Activated gamma-delta T cell treated with anti-CD3 and anti-CD28 coated beads, Interleukin-2, amount 50 U/mL, for 16 hours (primary cell): ENCODE data around the gene TBATA.

Experiments used
- DNase-seq: peaks from one replicate; pipeline ENCODE4 v3.0.0-alpha.2; 2020; ENCODE audit warnings: low read depth

The TBATA gene

DNA sequence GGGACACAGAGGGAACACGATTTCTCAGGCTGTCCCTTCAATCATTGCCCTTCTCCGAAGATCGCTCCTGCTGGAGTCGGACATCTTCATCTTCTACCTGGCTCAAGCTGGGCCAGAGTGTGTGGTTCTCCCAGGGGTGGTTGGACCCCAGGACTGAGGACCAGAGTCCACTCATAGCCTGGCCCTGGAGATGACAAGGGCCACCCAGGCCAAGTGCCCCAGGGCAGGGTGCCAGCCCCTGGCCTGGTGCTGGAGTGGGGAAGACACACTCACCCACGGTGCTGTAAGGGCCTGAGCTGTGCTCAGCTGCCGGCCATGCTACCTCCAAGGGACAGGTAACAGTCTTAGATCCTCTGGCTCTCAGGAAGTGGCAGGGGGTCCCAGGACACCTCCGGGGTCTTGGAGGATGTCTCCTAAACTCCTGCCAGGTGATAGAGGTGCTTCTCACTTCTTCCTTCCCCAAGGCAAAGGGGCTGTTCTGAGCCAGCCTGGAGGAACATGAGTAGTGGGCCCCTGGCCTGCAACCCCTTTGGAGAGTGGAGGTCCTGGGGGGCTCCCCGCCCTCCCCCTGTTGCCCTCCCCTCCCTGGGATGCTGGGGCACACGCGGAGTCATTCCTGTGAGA is 23.3 kb downstream of the TBATA start:
- no peak for DNase-seq

DNA sequence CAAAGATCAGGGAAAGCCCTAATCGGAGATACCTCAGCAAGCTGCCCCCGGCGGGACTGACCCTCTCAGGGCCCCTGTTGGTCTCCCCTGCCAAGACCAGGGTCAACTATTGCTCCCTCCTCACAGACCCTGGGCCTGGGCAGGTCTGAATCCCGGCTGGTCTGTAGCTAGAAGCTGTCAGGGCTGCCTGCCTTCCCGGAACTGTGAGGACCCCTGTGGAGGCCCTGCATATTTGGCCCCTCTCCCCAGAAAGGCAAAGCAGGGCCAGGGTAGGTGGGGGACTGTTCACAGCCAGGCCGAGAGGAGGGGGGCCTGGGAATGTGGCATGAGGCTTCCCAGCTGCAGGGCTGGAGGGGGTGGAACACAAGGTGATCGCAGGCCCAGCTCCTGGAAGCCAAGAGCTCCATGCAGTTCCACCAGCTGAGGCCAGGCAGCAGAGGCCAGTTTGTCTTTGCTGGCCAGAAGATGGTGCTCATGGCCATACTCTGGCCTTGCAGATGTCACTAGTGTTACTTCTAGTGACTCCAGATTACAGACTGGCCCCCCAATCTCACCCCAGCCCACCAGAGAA is 24.1 kb downstream of the TBATA start:
- DNase-seq: no peak

GRCh38 chr10:70760271-70760787 is 24.8 kb downstream of the TBATA start:
- no peak for DNase-seq

DNA sequence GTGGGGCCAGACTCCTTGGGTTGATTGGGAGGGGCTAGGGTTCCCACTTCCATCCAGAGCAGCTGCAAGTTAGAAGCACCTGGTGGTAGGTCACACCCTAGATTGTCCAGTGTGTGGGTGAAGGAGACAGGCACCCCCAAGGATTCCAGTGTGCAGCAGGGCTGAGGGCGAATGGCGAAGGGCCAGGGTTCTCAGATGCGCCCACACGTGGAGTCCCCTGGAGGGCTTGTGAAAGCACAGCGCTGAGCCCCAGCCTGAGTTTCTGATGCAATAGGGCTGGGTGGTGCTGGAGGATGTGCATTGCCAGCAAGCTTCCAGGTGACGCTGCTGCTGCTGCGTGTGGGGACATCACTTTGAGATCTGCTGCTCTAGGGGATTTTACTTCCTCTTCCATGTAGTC is 25.4 kb downstream of the TBATA start:
- no peak for DNase-seq

DNA sequence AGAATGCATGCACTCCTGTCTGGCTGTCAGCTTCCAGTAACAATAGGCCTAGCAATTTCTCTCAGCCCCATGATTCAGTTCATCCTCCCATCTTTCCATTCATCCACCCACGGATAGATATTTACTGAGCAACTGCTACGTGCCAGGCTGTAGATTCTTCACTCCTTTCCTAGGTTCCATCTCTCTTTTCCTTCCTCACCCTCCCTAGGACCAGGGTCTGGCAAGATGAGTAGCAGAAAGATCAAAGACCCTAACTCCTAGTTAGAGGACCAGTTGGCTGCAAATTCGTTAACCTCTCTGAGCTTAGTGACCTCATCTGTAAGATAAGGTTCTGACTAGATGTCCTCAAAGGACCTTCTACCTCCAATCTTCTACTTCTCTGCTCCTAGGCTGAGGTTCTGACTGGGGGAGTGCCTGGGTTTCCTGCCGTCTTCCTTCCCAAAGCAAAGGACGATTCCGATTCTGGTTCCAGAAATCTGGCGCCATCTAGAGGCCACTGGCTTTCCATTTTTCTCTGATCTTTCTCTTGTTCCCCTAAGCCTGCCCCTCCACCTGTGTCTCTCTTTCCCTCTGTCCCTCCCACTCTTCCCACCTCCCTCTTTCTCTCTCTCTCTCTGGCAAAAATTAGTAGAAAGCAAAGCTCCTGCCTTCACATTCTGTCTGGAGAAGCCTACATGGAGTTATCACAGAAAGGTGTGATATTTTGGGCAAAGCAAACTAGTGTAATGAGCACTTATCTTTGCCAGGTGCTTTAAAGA is 26.2 kb downstream of the TBATA start:
- peak; percentile 55 for DNase-seq

DNA sequence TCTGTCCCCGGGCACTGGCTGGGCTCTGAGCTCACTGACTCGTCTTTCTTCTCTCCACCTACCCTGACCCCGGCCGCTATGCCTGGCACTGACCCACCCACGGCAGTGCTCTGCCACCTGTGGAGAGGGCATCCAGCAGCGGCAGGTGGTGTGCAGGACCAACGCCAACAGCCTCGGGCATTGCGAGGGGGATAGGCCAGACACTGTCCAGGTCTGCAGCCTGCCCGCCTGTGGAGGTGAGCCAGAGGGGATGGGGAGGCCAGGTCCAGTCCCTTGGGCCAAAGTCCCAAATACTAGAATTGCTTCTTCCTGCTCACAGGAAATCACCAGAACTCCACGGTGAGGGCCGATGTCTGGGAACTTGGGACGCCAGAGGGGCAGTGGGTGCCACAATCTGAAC is 27.3 kb downstream of the TBATA start:
- no peak for DNase-seq

DNA sequence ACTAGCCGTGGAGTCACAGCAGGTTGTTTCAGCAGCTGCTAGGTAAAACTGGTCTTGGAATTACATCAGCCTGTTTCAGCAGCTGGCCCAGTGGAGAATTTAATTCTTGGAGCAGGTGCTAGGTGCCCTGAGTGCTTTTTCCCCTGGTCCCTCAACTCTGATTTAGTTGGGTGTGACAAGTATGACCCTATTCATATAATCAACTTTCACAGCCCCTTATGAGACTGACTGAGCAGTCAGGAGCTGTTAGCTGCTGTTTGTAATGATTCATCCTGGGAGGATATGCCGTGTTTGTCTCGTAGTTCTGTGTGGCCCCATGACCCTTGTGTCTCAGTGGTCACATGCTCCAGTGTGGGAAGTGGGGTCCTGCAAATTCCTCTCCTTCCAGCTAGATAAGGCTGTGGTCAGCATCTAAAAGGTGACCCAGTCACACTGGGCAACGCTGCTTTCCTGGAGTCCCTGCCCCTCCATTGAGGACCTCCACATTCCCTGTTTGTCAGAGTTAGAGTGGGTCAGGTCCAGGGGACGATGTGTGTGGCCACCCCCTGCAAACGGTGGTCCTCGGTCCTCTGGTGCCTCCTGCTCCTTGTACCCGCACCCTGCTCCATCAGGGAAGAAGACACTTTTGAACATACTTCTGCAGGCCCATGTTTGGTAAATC is 28.3 kb downstream of the TBATA start:
- no peak for DNase-seq

DNA sequence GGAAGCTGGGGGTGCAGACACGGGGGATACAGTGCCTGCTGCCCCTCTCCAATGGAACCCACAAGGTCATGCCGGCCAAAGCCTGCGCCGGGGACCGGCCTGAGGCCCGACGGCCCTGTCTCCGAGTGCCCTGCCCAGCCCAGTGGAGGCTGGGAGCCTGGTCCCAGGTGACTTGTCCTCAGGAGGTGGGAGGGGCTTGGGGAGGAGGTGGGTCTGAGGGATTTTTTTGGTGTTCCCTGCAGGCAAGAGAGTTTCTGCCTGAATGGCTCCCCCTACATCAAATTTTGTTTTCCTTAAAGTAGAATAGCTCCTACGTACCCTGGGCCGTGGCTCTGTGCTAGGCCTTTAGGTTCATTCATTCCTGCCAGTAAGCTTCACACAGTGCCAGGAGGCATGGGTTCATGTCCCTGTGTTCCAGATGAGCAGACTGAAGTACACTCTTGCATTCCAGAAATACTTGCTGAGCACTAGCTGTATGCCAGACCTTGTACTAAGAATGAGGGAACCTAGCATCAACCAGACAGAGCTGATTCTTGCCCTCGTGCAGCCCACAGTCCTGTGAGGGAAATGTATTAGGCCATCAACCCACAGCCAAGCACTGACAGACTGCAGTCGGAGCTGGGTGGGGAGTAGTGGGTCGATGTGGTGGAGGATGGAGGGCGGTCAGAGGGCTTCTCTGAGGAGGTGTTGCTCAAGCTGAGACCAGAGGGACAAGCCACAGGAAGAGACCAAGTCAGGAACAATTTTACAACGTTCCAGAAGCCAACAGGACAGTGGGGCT is 31.1 kb downstream of the TBATA start:
- no peak for DNase-seq

- DNase-seq: no peak
Measured at GRCh38 chr10:70753026-70753663, 32.0 kb downstream of the TBATA start.

DNA sequence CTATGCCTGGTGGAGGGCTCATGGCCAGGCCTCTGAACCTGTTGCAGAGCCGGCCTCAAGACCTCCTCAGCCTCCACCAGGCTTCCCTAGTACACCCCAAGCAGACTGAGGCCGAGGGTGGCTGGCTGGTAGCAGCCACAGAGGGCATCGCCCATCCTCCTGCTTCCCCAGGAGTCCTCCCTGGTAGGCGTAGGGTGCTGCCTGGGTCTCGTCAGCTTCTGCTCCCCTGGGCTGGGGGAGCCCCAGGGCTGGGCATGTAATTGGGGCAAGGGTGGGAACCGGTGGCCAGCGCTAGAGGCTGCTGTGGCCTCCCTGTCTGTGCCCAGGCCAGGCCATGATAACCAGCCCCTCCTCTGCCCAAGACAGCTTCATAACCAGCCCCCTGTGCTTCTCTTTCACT is 32.6 kb downstream of the TBATA start:
- no peak for DNase-seq

- DNase-seq: no peak
Measured at GRCh38 chr10:70751991-70752390, 33.2 kb downstream of the TBATA start.

- DNase-seq: no peak
Measured at GRCh38 chr10:70751356-70751755, 33.8 kb downstream of the TBATA start.

- DNase-seq: no peak
Measured at GRCh38 chr10:70750156-70750703, 34.9 kb downstream of the TBATA start.

GRCh38 chr10:70749756-70750155 is 35.4 kb downstream of the TBATA start:
- no peak for DNase-seq

DNA sequence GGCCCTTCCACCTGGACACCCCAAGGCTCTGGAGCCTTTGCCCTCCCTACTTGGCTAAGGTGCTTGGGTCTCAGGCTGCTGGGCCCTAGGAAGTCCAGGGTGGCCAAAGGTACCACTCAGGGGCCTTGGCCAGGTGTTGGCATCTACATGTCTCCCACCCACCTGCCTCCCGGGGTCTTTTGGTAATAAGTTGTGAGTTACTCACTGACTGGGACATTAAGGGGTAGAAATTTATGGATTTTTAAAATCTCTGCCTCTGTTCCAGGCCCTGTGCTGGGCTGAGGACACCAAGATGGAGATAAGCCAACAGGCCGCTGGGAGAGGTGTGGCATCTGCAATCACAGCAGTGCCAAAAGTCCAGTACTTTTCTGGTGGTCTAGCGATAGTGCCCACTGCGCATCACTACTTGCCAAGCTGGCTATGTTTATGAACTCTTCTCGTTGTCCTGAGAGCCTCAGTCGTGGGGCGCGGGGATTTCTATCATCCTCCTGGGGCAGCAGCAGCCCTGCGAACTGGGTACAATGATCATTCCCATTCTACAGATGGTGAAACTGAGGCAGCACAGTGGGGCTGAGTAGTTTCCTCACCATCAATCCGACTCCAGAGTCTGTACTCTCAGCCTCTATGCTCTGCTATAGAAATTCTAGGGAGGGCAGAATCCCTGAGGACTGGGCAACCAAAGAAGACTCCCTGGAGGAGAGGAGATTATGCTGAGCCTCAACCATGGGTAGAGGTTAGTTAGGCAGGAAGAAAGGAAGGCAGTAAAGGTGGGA is 36.2 kb downstream of the TBATA start:
- no peak for DNase-seq

DNA sequence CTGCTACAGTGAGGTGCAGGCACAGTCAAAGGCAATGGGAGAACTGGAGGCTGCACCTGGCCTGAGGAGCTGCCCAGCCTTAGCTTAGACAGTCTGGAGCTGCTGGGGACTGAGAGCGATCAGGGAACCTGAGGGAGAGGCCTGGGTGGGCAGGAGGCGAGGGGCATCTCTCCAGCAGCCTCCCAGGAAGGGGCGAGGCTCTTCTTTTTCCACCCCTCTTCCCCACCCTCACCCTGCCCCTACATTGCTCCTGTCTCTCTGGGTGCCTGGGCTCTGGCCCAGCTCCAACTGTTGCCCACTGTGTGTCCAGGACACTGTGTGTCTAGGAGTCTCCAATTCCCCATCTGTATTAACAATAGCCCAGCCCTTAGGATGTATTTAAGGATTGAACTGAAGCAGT is 36.9 kb downstream of the TBATA start:
- no peak for DNase-seq

GRCh38 chr10:70747192-70747965 is 37.8 kb downstream of the TBATA start:
- DNase-seq: no peak

- no peak for DNase-seq
Measured at GRCh38 chr10:70745555-70745954, 39.6 kb downstream of the TBATA start.

DNA sequence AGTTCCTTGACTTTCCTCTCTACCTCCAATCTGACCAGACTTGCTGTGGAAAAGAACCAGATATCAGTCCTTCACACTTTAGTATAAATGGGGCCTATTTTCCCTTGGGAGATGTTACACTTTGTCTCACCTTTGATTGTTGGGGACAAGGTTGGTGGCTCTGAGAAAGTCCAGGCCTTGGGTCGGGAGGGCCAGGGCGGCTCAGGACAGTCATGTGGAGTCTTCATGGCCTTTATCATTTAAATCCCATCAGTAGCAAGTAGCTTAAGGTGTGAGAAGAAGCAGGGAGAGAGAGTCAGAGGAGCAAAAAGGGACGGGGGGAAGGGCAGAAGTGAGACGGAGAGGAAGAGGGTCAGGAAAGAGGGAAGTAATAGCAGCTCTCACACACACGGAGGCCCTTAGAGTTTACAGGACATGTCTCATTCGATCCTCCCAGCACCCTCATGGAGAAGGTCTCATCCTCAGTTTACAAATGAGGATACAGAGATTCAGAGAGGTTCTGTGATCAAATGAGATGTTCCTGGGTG is 40.5 kb downstream of the TBATA start:
- DNase-seq: no peak
